GM19240 (cell line): ENCODE data around the gene AGAP4.
"Not testable (repeated sequence)": the region's sequence is repeated elsewhere in the genome, so short reads cannot be mapped to it uniquely, and the experiment has no call there.

Experiments
- DNase-seq: peaks from one replicate; pipeline ENCODE4 v3.0.0; 2011; ENCODE audit warnings: low spot score; ENCODE audit not compliant: insufficient read length

Gene AGAP4

GRCh38 chr10:45847400-45847799 lies at the start of gene AGAP4:
Gene AGAP4, minus strand, starts transcription at chr10:45847500. Its CDS starts 153 bp downstream, at chr10:45847347.
- not testable (repeated sequence) for DNase-seq

- DNase-seq, result not testable (repeated sequence)
Measured at GRCh38 chr10:45890721-45891120, 43.4 kb upstream of the AGAP4 start.

GRCh38 chr10:45889539-45890230 lies 42.4 kb upstream of the AGAP4 start:
- DNase-seq, result not testable (repeated sequence)

- not testable (repeated sequence) for DNase-seq
Measured at GRCh38 chr10:45882880-45883279, 35.6 kb upstream of the AGAP4 start.

GRCh38 chr10:45865404-45865803 lies 18.1 kb upstream of the AGAP4 start:
- not testable (repeated sequence) for DNase-seq

GRCh38 chr10:45864264-45864663 lies 17.0 kb upstream of the AGAP4 start:
- DNase-seq, result not testable (repeated sequence)

- DNase-seq, result not testable (repeated sequence)
Measured at GRCh38 chr10:45863632-45864031, 16.3 kb upstream of the AGAP4 start.

- not testable (repeated sequence) for DNase-seq
Measured at GRCh38 chr10:45857931-45858330, 10.6 kb upstream of the AGAP4 start.

- DNase-seq, result not testable (repeated sequence)
Measured at GRCh38 chr10:45848467-45848866, 1.2 kb upstream of the AGAP4 start.

GRCh38 chr10:45822918-45823317 lies 24.4 kb downstream of the AGAP4 start:
- DNase-seq, result not testable (repeated sequence)

- DNase-seq, result not testable (repeated sequence)
Measured at GRCh38 chr10:45820107-45820830, 27.0 kb downstream of the AGAP4 start.

GRCh38 chr10:45819552-45819951 lies 27.7 kb downstream of the AGAP4 start:
- DNase-seq, result no peak

- no peak for DNase-seq
Measured at GRCh38 chr10:45817912-45818311, 29.4 kb downstream of the AGAP4 start.

- no peak for DNase-seq
Measured at GRCh38 chr10:45817130-45817859, 30.0 kb downstream of the AGAP4 start.

GRCh38 chr10:45814146-45814545 lies 33.2 kb downstream of the AGAP4 start:
- DNase-seq, result not testable (repeated sequence)

GRCh38 chr10:45812959-45813358 lies 34.3 kb downstream of the AGAP4 start:
- DNase-seq, result not testable (repeated sequence)

GRCh38 chr10:45811075-45811474 lies 36.2 kb downstream of the AGAP4 start:
- no peak for DNase-seq

- no peak for DNase-seq
Measured at GRCh38 chr10:45809837-45810236, 37.5 kb downstream of the AGAP4 start.

- not testable (repeated sequence) for DNase-seq
Measured at GRCh38 chr10:45804996-45805395, 42.3 kb downstream of the AGAP4 start.

- DNase-seq, result not testable (repeated sequence)
Measured at GRCh38 chr10:45803060-45804010, 44.0 kb downstream of the AGAP4 start.

GRCh38 chr10:45794761-45795160 lies 52.5 kb downstream of the AGAP4 start:
- DNase-seq, result not testable (repeated sequence)
